GM19351 (cell line): ENCODE data around the gene FMN1.
"Not testable (repeated sequence)": the region's sequence is repeated elsewhere in the genome, so short reads cannot be mapped to it uniquely, and the experiment has no call there.

Source experiments
- ATAC-seq: cut with Tn5 transposase; IDR thresholded peaks from one replicate; pipeline ENCODE4 v1.9.1; 2021; ENCODE audit warnings: mild to moderate bottlenecking, moderate library complexity; ENCODE audit not compliant: unreplicated experiment

FMN1 gene

DNA sequence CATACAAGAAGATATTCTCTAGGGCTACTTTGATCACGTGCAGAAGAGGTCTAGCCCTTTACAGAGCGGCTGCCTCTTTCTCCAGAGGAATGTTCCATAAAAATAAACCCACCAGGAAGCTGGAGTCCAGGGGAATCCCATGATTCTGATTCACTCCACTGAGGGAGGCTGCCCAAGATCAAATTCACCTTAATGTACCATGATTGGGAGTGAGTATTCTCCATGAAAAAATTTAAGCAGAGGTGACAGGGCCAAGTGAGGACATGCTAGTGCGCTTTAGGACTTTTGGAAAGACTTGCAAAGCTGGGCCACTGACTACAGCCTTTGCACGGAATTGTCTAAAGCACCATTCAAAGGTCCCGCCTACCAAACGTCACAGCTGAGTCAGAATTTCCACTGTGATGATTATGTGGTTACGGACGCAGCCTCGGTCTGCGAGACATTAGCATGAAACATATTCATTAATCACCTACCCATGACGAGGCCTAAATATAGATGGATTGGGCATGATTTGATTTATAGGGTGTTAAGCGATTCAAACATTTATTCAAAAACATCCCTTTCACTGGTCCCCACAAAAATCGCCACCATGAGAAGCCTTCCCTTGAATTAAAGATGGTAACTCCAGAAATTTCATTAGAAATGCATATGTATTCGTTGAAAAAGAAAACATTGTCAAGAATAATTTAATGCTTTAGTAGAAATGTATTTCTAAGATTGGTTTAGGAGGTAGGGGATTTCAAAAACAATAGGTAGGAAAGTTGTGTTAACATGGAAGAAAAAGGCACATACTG lies 324.1 kb downstream of the FMN1 start:
- peak; percentile 97 for ATAC-seq

DNA sequence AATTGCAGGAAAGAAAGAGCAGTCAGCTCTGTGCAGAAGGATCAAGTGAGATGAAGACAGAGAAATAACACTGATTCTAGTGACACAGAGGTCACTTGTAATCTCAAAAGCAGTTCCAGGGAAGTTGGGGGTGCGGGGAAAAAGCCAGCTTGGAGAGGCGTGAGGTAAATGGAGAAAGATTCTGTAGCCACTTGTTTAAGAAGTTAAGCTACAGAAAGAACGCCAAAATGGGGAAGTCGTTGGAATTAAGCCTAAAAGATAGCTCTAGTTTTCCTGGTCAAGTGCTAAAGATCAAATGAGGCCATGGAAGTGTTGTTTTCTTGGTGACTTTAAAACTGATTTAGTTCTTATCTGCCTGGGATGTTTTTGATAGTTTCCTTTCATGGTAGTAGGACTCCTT lies 324.7 kb downstream of the FMN1 start:
- no peak for ATAC-seq

DNA sequence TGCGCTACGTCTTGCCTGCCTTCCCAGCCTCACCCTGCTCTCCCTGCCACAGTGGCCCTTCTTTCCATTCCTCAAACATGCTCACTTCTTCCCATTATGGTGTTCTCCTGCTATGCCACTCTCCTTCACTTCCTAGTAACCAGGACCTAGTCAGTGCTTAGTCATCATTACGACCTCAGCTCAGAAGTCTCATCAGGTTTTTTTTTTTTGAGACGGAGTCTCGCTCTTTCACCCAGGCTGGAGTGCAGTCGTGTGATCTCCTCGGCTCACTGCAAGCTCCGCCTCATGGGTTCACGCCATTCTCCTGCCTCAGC lies 327.2 kb downstream of the FMN1 start:
- ATAC-seq, result no peak

DNA sequence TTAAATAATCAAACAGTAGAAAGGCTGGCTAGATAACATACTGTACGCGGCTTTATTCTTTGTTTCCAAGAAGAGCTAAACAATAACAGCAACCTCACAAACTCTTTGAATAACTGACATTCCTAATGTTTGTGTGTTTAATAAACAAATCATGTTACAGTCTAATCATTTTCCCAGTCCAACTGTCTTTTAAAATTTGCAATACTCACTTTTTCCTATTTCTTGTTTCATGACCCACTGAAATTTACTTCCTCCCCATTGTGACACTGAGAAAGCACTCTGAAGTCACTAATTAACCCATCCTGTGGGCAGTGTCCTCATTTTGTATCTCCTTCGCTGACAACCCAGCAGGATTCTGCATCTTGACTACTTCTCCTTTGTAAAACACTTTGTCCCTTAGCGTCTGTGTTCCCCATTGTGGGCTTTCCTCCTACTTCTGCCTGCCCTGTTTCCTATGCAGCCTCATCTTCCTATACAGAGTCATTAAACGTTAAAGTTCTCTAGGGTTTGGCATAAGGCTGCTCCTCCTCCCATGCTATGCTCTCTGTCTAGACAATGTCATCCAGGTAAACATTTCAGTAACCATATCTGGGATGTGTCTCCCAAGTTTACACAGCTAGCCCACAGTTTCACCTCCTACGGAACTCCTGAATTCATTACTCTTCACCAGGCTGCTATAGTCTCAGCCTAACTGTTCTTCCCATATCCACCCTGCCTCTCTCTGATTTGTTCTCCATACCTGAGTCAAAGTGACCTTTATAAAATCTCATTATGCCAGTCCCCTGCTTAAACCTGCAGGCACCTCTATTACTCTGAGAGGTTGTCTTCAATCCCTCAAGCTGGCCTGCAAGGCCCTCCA lies 327.8 kb downstream of the FMN1 start:
- no peak for ATAC-seq

DNA sequence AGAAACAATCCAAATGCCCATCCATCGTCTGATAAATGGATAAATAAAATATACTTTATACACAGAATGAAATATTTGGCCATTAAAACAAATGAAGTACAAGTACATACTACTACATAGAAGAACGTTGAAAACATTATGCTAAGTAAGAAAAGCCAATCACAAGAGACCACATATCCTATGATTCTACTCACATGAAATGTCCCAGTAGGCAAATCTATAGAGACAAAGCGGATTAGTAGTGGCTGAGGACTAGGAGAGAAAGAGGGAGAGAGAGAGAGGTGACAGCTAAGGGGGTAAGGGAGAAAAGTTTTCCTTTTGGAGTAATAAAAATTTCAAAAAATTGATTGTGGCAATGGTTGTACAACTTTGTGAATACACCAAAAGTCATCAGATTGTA lies 329.7 kb downstream of the FMN1 start:
- no peak for ATAC-seq

DNA sequence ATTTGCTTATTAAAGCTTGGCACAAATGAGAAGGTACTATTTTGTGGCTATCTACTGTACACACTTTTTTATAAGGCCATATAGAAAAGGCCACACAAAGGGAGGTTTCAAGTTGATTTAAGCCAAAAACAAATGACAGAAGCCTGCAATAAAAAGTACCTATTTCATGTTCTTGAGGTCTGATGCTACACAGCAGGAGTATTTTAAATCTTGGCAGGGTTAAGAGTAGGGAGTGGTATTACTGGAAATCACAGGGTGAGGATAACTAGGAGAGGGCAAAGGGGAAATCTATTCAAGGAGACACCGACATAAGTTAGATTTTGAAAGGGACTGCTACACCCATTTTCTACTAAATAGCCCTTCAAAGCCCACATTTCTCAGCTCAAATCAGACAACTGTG lies 330.5 kb downstream of the FMN1 start:
- no peak for ATAC-seq

DNA sequence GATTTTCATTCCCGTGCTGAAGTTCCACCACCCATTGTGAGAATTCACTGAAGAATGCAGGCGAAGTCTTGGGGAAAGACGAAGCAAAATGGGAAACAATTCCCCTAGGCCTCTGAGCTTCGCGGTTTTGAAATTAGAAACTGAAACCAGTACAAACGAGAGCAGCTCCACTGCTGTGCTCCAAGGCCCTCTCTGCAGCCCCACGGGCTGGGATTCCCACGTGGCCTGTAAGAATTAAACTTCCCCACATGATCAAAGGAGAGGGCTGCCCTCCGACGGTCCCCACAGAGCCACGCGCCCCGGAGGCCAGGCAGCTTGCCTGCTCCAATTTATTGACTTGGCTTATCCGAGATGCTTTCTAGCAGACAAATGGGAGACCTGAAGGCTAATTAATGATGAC lies 332.8 kb downstream of the FMN1 start:
- ATAC-seq, result peak; percentile 54

DNA sequence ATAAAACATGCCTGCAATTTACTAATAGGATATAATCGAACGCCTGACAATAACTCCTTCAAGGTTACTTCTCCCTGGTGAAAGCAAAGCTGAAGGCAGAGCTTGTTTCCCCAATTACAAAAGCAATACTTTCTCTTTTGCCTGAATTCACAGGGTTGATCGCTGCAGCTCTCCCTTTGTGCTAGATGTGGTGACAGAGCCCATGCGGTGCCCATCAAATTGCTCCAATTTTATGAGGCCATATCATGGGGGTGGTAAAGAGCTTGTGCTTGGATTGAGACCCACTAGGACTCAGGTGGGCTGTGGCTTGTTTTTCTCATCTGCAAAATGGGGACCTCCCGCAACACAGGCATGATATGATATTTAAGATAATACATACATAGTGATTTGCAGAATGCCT lies 333.3 kb downstream of the FMN1 start:
- no peak for ATAC-seq

DNA sequence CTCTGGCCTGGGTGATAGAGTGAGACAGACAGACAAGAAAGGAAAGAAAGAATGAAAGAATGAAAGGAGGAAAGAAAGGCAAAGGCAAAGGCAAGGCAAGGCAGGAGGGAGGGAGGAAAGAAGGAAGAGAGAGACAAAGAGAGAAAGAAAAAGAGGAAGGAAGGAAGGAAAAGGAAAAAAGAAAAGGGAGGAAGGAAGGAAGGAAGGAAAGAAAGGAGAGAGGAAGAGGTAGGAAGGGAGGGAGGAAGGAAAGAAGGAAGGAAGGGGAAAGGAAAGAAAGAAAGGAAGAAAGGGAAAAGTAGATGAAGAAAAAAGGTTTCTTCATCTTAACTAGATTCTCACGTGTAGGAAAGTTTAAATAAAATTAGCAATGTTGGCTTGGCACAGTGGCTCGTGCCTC lies 334.5 kb downstream of the FMN1 start:
- no peak for ATAC-seq

DNA sequence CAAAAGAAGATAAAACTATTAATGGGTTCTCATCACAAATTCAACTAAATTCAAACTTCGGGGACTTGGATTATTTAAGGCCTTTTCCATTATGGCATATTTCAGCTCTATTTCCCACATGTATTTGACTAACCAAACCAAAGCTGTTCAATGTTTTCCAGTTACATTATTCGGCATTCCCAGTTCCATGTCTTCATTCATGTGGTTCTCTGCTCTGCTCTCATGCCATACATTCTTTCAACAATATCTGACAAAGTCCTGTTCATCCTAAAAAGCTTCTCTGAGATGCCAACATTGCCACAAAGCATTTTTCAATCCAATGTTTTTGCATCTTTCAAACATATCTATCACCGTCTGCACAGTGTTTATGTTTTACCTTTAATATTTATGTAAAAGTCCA lies 335.3 kb downstream of the FMN1 start:
- no peak for ATAC-seq

DNA sequence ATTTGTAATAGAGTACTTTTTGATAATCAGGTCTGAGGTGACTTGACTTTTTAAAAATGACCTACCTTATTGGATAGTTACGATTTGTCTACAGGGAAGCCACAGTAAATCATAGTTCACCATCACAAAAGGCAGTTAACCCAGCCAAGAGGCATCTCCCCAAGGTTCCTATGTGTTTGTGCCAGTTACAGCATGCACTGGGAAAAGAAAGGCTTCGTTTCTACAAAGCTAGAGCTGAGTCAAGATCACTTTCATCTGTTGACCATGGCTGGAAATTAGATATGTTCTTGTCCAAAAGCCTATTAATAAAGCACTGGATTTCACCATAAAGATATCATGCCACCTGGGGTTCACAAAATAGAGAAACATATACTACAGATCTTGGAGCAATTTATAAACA lies 336.8 kb downstream of the FMN1 start:
- ATAC-seq, result no peak

DNA sequence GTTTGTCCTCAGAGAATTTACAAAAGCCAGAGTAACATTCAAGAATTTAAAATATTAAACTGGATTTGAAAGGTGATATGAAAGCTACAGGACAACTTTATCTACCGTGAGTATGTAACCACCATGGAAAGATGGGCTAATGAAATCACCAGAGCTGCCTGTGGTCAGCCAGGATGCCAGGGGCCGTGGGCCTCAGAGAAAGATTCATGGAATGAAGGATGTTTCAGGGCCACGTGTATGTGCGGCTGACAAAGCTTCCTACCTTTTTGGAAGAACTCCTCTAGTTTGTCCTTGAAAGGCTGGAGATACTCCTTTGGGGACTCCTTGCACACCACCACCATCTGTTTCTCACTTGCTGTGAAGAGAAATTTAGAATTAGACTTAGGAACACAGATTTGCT lies 337.8 kb downstream of the FMN1 start:
- ATAC-seq, result no peak

DNA sequence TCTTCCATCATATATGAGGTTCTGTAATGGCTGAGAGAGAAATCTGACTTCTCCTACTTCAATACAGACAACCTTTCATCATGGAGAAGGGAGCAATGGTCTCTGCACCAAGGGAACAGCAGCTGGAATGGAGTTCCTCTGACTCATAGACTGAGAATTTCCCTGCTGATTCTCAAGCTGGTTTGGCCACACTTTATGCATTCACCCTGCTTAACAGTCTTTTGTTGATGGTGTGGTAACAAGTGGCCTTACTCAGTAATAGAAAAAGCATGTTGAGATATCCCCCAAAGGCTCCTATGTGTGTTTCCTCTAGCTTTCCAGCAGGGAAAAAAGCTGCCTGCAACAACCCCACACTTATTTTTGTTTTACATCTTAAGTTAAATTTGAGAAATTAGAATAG lies 338.6 kb downstream of the FMN1 start:
- ATAC-seq, result no peak

DNA sequence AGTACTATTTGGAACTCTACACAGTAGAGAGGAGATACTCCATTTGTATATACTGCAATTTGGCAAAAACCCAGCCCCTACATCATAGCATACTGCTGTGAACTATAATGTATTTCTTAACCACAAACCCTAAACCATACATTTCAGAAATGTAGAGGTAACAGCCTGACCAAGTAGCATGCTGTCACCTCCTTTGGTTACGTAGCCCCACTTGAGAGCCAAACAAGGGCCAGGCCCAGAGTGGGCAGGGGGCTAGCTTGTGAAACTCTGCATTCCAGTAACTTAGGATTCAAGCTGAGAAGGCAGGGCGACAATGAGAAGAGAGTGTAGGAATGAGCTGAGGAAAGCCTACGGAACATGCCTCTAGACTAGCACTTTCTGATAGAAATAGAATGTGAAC lies 340.9 kb downstream of the FMN1 start:
- ATAC-seq, result no peak

DNA sequence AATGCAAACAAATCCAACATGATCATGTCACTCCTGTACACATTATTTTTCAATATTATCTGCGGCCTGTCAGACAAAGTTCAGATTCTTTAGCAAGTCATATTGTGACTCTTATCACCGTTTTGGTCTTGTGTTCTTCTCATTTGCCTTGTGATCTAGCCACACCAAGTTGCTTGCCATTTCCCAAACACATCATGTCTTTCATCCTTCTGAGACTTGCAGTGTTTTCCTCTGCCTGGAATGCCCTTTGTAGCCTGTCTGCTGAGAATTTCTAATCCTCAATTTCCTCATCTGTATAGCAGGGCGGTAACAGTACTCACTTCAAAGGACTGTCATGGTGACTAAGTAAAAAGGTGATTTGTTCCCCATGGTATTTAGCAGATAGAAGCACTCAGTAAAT lies 341.7 kb downstream of the FMN1 start:
- ATAC-seq, result no peak

DNA sequence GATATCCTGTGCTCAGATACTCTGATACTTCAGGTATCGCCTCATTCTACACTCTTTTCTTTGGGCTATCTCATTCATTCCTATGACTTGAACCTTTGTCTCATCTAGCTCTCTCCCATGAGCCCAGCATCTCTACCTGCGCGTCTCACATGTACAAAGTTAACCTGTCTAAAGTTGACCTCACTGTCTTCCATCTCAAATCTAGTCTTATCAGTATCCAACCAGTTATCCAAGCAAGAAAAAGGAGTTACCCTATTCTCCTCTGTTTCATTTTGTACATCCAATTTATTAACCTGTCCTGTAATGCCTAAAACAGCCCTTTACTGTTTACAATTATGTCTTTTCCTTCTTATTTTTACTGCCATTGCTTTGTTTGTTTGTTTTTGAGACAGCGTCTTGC lies 342.5 kb downstream of the FMN1 start:
- ATAC-seq, result no peak

DNA sequence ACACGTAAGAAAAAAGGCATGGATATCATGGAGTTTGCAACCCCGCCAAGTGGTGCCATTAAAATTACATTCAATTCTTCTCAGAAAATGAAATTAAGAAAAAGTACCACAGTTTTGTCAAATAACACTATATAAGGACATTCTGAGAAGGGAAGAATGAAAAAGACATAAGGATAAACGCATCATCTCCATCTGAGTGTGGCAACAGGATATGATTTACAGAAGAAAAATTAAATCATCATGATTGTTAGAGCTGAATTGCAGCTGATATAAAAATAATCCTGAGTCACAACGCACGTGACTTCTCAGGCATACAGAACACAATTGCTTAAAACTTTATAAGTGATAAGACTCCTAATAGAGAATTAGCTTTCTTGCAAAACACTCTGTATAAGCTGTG lies 342.9 kb downstream of the FMN1 start:
- ATAC-seq, result no peak

DNA sequence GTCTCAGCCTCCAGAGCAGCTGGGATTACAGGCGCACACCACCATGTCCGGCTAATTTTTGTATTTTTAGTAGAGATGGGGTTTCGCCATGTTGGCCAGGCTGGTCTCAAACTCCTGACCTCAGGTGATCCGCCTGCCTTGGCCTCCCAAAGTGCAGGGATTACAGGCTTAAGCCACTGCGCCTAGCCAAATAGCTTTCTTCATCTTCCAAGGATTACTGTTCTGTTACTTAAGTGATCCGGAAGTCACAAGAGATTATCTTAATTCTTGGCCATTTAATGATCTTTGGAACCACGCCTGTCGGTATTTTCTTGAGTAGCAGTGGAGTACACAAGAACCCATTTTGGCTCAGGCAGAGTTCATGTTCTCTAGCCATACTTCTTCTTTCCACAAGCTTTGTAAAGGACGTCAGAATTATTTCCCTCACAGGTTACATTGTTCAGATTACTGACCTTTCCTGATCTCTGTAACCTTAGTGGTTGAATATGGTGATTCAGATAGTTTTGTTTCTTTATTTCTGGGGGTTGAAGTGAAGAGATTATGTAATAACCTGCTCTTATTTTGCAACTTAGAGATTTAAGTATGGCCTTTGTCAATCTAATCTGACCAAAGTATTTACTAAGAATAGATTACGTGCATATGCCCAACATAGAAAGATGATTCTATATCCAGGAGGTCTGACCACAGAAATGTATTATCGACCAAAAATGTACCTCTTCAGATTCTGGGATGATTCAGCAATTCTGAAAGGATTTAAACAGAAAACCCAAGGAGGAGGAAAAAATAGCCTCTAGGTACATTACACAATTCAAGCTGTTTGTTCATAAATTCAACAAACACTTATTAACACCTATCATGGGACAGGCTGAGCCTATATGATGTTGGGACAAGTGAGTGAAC lies 344.5 kb downstream of the FMN1 start:
- ATAC-seq, result no peak

DNA sequence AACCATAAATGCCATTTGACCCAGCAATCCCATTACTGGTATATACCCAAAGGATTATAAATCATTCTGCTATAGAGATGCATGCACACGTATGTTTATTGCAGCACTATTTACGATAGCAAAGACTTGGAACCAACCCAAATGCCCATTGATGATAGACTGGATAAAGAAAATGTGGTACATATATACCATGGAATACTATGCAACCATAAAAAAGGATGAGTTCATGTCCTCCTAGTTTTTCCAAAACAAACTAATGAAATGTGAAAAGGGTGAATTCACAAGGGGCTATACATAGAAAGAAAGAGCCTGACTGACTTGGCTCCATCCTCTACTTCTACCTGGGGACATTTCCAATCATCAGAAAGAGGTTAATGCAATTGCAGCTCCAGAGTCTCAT lies 347.8 kb downstream of the FMN1 start:
- not testable (repeated sequence) for ATAC-seq

DNA sequence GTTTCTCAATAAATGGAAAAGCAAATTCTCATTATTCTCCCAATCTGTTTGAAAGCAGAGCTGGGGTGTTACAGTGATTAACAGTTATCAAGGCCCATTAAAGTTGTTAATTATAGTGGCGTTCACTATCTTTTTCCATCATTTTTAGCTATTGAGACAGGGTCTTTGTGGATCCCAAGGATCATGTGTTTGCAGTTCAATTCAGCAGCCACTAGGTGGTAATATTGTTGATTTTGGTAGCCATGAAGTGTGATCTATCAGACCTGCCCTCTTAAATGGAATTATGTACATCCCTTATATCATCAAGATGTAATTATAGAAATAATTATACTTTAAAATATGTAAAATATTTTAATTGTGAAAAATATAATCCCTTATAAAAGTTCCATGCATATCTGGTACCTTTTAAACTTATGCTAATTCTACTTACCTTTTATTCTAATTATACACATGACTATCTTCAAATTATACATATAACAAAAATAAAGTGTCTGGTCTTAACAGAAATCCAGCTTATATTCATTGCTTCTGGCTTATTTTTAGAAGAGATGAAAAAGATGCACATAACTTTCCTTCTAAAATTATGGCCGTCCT lies 350.3 kb downstream of the FMN1 start:
- no peak for ATAC-seq

DNA sequence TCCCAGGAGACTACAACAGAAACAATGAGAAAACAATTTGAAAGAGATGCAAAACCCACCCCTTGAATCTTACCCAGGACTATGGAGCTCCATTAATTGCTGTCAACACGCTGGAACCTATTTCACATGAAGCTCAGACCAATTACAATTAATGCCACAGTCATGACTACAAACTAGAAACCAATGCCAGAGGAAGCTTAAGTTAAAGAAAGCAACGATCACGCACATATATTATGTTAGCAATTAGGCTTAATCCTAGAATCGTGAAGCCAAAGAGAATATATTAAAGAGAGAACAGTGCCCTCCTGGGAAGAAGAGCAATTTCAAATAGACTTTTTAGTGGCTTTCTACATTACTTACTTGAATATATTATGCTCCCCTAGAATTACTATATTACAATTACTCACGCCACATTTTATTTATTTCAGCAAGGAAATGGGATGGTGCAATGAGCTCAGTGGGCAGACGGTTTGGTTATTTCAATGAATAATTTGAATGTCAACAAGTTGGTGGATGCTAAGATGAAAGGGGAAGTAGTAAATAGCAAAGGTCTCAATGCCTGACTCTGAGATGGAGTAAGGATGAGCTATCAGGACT lies 351.2 kb downstream of the FMN1 start:
- no peak for ATAC-seq
